Kasumi-1 (cell line): ENCODE results near the gene NDUFAF3.
"Not testable (repeated sequence)": the region's sequence is repeated elsewhere in the genome, so short reads cannot be mapped to it uniquely, and the experiment has no call there.

ENCODE experiments used
- DNase-seq, 2 experiments: peaks; one replicate each; lab custom pipeline; 2025; lab: John Stamatoyannopoulos, UW

Gene NDUFAF3

DNA sequence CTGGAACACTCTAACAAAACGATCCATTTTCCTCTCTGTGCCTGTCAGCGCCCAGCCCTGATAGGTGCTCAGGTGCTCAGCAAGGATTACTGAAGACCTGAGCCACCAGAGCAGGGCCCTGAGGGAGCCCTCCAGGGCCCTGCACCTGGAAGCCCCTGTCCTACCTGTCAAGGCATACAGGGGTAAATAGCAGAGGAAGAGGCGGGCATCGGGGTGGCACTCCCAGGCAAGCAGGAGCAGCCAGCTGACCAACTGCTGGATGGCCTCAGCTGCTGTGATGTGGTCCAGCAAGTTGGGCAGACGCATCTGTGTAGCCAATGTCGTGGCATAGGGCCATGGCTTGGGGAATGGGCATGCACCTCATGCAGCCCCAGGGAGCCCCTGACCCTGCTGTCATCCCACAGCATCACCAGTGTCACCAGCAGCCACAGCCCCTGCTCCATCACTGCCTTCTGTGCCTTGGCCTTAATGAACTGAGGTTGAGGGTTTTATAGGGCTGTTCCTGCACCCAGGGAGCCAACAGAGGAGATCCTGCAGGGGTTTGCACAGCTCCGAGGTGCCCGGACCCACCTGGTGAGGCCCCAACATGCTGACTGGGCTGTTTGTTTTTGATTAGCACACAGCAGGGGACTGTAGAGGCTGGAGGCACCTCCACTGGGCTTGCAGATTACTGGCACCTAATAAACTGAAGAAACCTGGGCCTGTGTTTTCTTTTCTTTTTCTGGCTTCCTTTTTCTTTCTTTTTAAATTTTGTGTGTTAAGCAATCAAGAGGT, 22.6 kb upstream of the NDUFAF3 start:
- no peak for DNase-seq

DNA sequence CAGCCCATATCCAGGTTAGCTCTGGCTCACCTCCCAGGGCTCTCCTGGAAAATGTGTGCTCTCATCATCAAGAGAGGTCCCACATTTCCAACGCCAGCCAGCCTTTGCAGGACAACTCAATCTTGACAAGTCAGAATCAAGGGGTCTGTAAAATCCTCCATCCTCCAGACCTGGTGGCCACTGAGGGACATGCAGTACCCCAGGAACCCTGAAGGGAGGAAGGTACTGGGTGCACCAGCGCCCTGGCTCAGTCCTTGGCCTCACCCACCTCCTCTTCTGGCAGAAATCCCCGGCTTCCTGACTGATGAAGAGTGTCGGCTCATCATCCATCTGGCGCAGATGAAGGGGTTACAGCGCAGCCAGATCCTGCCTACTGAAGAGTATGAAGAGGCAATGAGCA, 20.8 kb upstream of the NDUFAF3 start:
- DNase-seq, result no peak

DNA sequence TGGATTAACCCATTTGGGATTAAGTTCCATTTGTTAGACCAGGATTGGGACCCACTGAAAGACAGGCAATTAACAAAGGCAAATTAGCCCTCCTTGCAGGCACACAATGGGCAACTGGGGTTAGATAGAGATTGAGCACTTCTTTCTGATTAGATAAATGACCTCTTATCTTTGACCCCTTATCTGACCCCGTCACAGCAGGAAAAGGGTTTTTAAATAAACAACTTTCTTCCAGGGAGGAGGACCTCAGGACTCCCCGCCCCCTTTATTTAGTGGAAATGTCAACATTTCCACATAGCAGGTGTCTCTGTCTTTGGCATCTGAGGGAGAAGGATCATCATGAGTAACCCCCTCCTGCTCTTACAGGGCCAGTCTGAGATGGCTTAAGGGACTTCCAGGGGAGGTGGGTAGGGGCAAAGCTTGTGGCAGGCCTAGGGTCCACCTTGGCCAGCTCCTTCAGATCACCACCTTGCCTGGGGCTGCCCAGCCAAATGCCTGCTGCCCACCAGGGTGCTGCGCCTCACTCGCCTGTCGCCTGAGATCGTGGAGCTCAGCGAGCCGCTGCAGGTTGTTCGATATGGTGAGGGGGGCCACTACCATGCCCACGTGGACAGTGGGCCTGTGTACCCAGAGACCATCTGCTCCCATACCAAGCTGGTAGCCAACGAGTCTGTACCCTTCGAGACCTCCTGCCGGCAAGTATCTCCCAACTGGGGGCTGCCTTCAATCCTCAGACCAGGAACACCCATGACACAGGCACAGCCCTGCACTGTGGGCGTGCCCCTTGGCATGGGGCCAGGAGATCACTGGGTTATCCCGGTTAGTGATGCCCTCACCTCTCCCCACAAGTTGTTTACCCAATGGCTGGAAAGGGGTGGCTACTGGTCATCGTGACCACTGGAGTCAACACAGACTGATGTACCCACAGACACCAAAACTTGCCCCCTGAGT, 17.3 kb upstream of the NDUFAF3 start:
- DNase-seq, result no peak

DNA sequence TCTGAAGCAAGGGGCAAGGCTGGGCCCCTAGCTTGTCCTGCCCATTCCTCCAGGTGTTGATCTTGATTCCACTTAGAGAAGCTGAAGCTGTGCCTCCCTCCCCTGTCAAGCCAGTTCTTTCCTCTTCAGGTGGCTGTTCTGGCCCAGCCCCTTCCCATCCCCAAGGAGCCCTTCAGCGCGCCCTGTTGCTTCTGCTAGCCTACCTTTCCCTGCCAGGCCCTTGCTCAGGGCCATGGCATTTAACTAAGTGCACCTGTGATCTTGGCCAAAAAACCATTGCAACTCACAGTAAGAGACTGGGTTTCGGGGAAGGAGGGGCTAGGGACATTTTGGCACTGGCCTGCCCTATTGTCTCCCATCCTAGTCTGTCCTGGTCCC, 16.6 kb upstream of the NDUFAF3 start:
- DNase-seq, result no peak

DNA sequence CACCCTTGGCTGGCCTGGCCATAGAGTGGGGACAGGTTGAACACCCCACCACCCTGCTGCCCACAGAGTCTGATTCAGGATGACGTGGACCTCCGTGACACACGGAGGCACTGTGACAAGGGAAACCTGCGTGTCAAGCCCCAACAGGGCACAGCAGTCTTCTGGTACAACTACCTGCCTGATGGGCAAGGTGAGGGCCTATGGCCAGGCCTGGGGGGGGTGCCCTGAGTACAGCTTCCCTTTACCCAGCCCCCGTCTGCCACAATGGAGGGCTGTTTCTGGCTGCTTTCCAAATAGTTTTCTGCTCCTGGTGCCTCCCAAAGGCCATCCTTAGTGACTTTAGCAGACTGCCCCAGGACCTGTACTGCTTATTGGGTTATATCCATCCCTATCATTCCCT, 15.9 kb upstream of the NDUFAF3 start:
- no peak for DNase-seq

DNA sequence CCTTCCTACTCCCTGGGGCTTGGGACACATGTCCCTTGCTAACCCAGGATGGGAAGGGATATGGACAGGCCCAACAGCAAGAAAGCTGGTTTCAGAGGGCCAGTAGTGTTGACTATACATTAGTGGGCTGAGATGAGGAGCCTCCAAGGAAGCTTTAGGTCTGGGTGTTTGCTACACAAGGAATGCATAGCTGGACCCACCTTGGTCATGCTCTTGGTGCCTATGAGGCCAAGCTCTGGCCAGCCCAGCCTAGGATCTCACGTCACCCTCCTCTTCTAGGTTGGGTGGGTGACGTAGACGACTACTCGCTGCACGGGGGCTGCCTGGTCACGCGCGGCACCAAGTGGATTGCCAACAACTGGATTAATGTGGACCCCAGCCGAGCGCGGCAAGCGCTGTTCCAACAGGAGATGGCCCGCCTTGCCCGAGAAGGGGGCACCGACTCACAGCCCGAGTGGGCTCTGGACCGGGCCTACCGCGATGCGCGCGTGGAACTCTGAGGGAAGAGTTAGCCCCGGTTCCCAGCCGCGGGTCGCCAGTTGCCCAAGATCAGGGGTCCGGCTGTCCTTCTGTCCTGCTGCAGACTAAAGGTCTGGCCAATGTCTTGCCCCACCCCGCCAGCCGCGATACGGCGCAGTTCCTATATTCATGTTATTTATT, 15.4 kb upstream of the NDUFAF3 start:
- no peak for DNase-seq

DNA sequence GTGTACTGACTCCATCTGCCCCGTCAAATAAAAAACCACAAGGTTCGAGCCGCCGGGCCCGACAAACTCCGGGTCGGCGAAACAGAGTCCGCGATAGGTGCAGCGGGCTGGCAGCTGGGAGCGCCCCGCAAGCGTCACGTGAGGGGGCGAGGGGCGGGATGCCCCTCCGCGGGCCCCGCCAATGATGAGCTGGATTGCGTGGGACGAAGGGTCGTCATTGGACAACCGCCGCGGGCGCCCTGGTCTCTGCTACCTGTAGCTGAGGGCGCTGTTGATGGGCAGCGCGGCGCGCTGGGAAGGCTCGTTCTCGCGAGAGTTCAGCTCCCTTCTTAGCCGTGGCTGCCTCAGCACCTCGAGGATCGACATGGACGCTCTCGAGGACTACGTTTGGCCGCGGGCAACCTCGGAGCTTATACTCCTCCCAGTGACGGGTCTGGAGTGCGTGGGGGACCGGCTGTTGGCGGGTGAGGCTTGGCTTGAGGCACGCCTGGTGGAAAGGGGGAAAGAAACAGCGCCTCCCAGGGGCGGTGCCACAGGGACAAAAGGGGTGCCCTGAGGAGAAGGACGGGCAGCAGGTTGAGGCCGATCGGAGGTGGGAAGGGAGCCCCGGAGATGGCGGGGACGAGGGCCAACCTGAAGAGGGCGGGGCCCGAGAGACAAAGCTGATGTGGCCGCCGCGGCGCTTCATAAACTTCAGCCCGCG, 14.7 kb upstream of the NDUFAF3 start, which contains the start of gene WDR6:
Gene WDR6, plus strand, starts transcription at position 324 of the 703 bp plus-strand sequence. Its CDS starts 41 bp downstream, at position 365.
- peak; percentile 96 to 97 for DNase-seq

DNA sequence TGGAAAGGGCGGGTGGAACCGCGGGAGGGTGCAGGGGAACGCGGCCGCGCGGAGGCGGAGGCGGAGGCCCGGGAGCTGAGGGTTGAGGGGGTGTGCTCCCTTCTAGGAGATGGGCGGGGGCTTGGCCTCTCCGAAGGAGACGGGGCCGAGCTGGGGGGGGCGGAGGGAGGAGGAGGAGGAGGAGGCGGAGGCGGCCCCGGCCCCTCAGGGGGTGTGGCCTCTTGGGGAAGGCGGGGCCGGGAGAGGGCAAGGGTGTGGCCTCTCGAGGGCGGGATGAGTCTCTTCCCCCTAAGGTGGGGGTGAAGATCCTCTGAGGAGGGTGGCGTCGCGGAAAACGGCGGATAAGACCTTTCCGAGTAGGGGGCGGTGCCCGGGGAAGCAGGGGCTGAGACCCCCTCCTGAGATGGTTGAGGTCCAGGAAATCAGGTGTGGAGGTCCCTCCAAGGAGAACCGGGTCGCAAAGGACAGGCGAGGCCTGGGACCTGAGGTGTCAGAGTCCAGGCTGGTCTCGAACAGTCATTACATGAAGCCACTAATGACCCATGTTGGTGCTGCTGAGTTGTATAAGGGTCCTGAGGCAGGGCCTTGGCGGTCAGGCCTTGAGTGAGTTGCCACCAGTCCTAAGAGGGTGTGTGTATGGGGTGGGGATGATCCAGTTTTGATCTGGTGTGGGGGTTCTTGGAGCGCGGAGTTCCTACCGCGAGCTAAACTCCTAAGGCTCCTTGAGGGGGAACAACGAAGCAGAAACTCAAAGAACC, 14.0 kb upstream of the NDUFAF3 start:
- peak; percentile 72 to 78 for DNase-seq

DNA sequence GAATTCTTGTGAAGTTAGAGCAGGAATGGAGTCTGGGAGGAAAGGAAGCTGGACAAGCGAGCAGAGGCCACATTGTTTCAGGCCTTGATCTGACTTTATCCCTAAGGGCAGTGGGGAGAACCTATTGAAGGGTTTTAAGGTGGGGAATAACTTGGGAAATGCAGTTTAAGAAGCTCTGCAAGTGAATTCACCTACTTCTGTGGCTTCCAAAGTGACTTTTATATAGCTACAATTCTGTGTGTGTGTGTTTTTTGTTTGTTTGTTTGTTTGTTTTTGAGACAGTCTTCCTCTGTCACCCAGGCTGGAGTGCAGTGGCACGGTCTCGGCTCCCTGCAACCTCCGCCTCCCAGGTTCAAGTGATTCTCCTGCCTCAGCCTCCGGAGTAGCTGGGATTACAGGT, 13.3 kb upstream of the NDUFAF3 start:
- DNase-seq, result not testable (repeated sequence)

DNA sequence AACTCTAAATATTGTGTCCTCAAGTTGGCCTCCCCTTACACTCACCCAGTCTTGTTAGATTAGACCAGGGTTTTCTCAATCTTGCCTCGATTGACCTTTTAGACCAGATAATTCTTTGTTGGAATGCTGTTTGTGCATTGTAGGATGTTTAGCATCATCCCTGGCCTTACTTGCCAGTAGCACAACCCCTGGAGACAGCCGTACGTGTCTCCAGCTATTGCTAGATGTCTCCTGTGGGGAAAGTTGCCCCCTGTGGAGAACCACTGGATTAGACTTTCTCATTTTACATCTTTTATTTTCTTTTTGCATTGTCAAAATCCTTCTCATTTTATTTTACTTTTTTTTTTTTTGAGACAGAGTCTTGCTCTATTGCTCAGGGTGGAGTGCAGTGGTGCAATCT, 12.5 kb upstream of the NDUFAF3 start:
- no peak for DNase-seq

DNA sequence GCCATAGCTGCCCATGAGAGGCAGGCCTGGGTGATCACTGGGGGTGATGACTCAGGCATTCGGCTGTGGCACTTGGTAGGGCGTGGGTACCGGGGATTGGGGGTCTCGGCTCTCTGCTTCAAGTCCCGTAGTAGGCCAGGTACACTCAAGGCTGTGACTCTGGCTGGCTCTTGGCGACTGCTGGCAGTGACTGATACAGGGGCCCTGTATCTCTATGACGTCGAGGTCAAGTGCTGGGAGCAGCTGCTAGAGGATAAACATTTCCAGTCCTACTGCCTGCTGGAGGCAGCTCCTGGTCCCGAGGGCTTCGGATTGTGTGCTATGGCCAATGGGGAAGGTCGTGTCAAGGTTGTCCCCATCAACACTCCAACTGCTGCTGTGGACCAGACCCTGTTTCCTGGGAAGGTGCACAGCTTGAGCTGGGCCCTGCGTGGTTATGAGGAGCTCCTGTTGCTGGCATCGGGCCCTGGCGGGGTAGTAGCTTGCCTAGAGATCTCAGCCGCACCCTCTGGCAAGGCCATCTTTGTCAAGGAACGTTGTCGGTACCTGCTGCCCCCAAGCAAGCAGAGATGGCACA, 9.4 kb upstream of the NDUFAF3 start:
- no peak for DNase-seq

DNA sequence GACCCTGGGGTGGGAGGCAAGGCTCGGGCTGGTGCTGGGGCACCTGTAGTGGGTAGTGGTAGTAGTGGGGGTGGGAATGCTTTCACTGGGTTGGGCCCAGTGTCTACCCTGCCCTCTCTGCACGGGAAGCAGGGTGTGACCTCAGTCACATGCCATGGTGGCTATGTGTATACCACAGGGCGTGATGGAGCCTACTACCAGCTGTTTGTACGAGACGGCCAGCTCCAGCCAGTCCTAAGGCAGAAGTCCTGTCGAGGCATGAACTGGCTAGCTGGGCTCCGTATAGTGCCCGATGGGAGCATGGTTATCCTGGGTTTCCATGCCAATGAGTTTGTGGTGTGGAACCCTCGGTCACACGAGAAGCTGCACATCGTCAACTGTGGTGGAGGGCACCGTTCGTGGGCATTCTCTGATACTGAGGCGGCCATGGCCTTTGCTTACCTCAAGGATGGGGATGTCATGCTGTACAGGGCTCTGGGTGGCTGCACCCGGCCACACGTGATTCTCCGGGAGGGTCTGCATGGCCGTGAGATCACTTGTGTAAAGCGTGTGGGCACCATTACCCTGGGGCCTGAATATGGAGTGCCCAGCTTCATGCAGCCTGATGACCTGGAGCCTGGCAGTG, 8.7 kb upstream of the NDUFAF3 start:
- DNase-seq, result no peak

DNA sequence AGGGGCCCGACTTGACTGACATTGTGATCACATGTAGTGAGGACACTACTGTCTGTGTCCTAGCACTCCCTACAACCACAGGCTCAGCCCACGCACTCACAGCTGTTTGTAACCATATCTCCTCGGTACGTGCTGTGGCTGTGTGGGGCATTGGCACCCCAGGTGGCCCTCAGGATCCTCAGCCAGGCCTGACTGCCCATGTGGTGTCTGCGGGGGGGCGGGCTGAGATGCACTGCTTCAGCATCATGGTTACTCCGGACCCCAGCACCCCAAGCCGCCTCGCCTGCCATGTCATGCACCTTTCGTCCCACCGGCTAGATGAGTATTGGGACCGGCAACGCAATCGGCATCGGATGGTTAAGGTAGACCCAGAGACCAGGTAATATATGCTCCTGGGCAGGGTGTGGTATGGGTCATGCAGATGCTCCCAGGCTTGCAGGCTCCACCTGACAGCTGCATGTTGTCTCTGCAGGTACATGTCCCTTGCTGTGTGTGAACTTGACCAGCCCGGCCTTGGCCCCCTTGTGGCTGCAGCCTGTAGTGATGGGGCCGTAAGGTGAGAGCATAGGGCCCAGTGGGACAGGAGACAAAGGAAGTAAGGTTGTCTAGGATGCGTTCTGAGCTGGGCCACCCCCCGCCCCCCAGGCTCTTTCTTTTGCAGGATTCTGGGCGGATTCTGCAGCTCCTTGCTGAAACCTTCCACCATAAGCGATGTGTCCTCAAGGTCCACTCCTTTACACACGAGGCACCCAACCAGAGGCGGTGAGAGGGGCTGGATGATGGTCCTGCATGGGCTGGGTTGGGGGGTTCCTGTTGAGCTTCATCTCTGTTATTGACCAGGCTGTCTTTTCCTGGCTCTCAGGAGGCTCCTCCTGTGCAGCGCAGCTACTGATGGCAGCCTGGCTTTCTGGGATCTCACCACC, 7.9 kb upstream of the NDUFAF3 start:
- DNase-seq, result peak; percentile 38 to 45

DNA sequence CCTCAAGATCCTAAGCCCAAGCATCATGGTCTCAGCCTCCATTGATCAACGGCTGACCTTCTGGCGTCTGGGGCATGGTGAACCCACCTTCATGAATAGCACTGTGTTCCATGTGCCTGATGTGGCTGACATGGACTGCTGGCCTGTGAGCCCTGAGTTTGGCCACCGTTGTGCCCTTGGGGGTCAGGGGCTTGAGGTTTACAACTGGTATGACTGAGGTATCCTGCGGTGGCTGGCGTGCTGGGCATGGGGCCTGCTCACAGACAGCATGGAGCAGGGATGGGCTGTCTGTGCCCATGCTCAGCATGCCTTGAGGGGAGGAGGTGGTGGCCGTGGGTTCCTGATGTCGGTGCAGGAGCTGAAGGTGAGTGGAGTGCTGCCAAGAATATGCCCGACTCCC, 6.8 kb upstream of the NDUFAF3 start:
- DNase-seq, result no peak

DNA sequence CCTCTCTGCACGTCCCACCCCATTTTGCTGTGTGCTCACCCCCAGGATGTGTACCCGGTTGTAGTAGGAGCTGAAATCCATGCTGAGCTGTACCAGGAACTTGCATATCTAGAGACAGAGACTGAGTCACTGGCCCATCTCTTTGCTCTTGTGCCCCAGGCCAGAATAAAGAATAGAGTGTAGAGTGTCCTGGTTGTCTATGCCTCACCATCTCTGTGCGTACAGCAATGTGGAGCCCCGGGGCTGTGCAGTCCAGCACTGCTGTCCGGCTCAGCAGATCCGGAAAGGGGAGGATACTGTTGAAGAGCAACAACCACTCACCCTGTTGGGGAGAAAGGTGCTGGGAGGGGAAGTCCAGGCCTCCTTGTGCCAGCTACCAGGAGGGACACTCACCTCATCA, 6.2 kb upstream of the NDUFAF3 start:
- DNase-seq, result no peak

DNA sequence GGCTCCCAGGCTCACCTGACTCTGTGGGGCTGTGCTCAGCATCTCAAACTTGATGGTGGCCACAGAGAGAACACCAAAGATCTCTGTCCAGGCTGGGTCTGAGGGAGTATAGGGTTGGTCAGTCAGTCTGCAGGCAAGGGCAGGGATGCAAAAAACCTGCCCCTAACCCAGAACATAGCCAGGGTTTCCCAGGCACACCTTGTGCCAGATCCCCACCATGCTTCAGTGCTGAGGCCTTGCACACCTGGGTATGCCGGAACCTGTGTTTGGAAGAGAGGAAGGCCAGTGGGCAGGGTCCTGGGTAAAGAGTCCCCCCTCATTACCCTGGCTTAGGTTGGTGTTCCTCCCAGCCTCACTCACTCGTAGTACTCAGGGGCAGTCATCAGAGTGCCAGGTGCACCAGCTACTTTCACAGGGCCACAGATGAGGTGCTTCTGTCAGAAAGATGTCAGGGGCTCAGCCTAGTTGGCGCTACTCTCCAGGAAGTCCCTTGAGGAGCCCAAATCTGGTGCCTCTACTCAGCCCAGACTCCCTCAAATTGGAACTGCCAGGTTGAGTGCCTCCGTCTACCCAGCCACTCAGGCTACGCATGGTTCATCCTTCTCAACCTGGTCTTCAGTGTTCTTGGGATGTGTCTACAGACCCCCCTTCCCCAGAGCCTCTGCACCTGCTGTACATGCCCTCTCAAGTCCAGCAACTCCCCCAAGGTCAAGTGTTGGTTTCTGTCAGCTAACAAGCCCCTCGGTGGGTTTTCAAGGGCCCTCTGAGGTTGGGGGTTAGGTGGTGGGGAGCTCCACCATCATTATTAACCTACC, 5.3 kb upstream of the NDUFAF3 start:
- no peak for DNase-seq

DNA sequence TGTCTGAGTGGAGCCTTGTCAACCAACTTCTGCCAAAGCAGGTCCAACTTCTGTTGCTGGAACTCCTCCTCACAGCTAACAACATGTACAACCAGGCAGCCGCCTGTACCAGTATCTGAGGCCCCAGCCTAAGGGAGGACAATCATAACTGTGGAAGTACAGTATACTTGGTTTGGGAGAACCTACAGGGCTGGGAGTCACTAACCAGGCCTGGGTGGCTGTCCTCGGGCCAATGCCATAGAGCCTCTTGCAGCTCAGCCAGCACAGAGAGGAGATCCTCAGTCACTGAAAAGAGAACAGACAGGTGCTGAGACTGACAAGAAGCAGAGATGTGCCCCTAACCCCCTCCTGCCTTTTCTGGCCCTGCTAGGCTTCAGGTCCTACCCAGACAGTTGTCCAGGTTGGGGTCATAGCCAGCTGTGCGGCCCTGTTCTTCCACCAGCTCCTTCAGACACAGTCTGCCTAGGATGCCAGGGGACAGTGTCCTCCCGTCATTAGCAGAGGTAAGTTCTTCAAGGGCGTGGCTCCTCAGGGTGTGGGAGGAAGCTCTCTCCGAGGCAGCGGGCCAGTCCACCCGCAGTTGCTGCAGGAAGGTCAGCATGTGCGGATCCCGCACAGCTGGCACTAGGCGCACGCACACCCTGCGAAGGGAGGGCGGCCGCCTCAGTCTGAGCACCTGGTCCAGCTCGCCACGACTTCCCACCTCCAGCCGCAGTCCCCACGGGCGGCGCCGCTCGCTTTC, 4.5 kb upstream of the NDUFAF3 start:
- peak; percentile 53 to 55 for DNase-seq
